Mesodermal cell (in vitro differentiated cells): ENCODE measurements around the gene TMEM245.
"Not testable (repeated sequence)": the region's sequence is repeated elsewhere in the genome, so short reads cannot be mapped to it uniquely, and the experiment has no call there.

ENCODE experiments used
- H3K27ac ChIP-seq: 2 replicates; pipeline ENCODE4 v1.7.0; 2013; ENCODE audit warnings: mild to moderate bottlenecking, low read depth, low read length, moderate library complexity; ENCODE audit not compliant: severe bottlenecking
- H3K36me3 ChIP-seq: 2 replicates; pipeline ENCODE4 v1.7.1; 2013; ENCODE audit warnings: mild to moderate bottlenecking, low read length, moderate library complexity; ENCODE audit not compliant: control insufficient read depth, insufficient read depth
- H3K4me1 ChIP-seq: one replicate; pipeline ENCODE4 v1.7.1; 2013; ENCODE audit warnings: mild to moderate bottlenecking, low read length; ENCODE audit not compliant: insufficient read depth, control insufficient read depth, poor library complexity, severe bottlenecking
- H3K4me3 ChIP-seq: 2 replicates; pipeline ENCODE4 v1.7.0; 2013; ENCODE audit warnings: low read length, control low read depth, mild to moderate bottlenecking; ENCODE audit not compliant: insufficient read depth, poor library complexity, severe bottlenecking; ENCODE audit errors: extremely low read depth
- H3K9me3 ChIP-seq: 2 replicates; pipeline ENCODE4 v1.7.1; 2013; ENCODE audit warnings: mild to moderate bottlenecking, low read length, moderate library complexity; ENCODE audit not compliant: control insufficient read depth
- WGBS, 2 experiments: methylation state at CpG; one replicate each; pipeline ENCODE4 v1.1.5; 2013; ENCODE audit warnings: missing lambda C conversion rate in 2 of 2; ENCODE audit not compliant: insufficient coverage in 2 of 2; 5-methylcytosine and 5-hydroxymethylcytosine counted together

The TMEM245 gene

DNA sequence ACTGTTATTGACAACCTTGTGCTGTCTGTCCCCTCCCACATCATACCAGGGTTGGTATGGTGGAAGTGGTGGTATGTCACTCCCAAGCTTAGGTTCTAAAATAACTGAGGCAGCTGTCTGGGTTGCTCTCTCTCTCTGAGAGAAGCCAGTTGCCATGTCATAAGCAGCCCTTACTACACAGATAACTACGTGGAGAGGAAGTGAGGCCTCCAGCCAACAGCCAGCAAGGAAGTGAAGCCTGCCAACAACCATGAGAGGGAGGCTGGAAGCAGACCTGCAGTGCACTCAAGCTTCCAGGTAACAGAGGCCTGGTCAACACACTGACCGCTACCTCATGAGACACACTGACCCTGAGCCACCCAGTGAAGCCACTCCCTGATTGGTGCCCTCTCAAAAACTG is 125.1 kb downstream of the TMEM245 start:
- WGBS, 2 experiments: 100% methylated on average over 1 of the region's 2 CpGs; no CpG with 5 or more reads in 1 of the 2 experiments
- peaks cover 46% of the 10 kb centered on the region for H3K36me3 ChIP-seq

DNA sequence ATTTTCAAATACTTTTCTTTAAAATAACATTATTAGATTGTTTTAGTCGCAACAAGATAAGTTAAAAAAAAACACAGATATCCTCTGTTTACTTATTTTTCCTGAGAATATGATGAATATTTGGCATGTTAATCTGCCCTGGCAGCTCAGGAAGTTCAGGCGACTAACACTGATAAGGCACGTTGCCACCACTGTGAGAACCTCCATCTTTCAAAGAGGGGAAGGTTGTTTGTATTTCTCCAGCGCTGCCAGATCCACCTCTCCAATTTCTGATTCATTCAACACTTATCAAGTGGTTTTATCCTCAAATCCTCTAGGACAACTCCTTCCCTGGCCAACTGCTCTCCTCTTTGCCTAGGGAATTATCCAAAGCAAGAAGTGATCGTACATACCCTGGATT is 128.3 kb downstream of the TMEM245 start:
- WGBS, 2 experiments: 79 to 80% methylated on average over 2 to 4 of the region's 5 CpGs
- Histone ChIP-seq H3K4me1 (peaks cover 4% of the 10 kb centered on the region), H3K4me3 (no peak overlapping the region), H3K27ac (no peak overlapping the region), H3K9me3 (no peaks in the 10 kb centered on the region), H3K36me3 (peaks cover 48% of the 10 kb centered on the region)

More for the DNA sequence above, 125.1 kb downstream of the TMEM245 start:
- Histone ChIP-seq H3K9me3 (no peaks in the 10 kb centered on the region), H3K4me1 (peaks cover 4% of the 10 kb centered on the region), H3K4me3 (no peak overlapping the region), H3K27ac (no peak overlapping the region)

DNA sequence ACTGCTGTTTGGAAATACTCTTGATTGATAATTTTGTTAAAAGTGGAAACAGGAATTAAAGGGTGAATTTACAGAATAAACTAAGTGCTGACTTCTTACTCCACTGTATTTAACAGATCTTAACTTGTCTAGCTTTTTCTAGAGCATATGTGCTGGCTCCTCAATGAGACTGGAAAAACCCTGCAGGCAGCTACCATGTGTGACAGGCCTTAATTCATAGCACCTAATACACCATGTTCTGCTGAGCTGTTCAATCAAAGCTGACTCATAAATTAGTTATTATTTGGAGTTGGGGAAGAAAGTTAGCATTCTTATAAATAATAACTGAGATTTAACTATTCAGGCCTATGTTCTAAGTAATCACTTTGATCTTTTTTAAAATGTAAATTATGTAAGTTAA is 135.9 kb downstream of the TMEM245 start:
- no peak overlapping the region for H3K4me3 ChIP-seq
- no peaks in the 10 kb centered on the region for H3K9me3 ChIP-seq
- H3K27ac ChIP-seq: no peak overlapping the region
- no peaks in the 10 kb centered on the region for H3K4me1 ChIP-seq
- H3K36me3 ChIP-seq: peaks cover 35% of the 10 kb centered on the region

DNA sequence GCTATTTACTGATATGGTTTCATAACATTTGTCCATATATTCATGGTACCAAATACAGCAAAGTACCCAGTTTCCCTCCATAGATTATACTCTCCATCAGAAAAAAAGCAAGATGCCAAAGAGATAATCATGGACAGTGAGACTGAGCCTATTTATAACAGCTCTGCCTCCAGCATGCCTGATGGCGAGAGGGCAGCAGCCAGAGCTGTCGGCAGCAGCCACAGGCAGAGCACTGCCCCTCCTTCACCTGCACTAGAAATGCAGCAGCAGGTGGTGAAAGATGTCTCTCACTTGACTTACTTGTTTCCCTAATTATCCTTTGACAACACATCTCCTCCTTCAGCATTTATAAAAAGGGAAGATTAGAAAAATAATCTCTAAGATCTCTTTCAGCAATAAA is 138.9 kb downstream of the TMEM245 start:
- Histone ChIP-seq H3K36me3 (peaks cover 45% of the 10 kb centered on the region), H3K9me3 (no peaks in the 10 kb centered on the region)
- 88 to 100% methylated on average over 2 of the region's 2 CpGs for WGBS, 2 experiments

DNA sequence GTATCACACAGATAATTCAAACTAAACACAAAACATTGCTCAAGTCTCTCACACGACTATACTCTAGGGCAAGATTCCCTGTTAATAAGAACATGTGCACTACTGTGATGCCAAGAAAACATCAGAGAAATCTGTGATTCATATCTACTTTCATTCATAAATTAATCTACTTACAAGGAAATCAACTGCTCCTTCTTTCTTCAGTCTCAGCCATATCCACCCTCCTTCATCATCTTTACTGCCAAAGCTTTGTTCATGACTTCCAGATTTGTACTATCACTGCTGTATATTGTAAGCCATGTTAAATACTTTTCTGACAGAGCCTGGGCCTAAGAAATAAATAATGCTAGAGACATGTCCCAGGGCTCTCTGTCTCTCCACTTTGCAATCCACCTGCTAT is 141.5 kb downstream of the TMEM245 start:
- Histone ChIP-seq H3K27ac (no peak overlapping the region), H3K4me1 (no peaks in the 10 kb centered on the region), H3K36me3 (peaks cover 48% of the 10 kb centered on the region), H3K9me3 (no peaks in the 10 kb centered on the region), H3K4me3 (no peak overlapping the region)
- WGBS, 2 experiments: 88 to 100% methylated on average over 1 of the region's 1 CpG

More for the DNA sequence above, 138.9 kb downstream of the TMEM245 start:
- Histone ChIP-seq H3K4me3 (no peak overlapping the region), H3K4me1 (no peaks in the 10 kb centered on the region), H3K27ac (no peak overlapping the region)

DNA sequence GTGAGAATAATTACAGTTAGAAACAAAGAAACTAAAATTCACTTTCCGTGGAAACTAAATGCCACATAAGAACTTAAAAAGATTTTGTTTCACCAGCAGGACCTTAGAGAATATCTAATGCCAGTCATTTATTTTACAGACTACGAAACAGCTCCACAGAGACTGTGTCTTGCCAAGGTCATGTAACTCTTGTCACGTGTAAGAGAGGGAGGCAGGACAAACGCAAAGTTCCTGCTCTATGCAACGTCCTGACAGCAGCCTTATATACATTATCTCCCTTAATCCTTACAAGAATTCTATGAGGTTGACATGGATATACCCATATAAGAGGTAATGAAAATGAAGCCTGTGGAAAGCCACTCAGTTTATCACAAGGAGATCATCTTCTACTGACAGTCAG is 145.9 kb downstream of the TMEM245 start:
- H3K4me1 ChIP-seq: no peaks in the 10 kb centered on the region
- WGBS, 2 experiments: 83 to 90% methylated on average over 1 to 2 of the region's 5 CpGs
- peaks cover 52% of the 10 kb centered on the region for H3K36me3 ChIP-seq
- no peak overlapping the region for H3K27ac ChIP-seq
- no peaks in the 10 kb centered on the region for H3K9me3 ChIP-seq
- no peak overlapping the region for H3K4me3 ChIP-seq

DNA sequence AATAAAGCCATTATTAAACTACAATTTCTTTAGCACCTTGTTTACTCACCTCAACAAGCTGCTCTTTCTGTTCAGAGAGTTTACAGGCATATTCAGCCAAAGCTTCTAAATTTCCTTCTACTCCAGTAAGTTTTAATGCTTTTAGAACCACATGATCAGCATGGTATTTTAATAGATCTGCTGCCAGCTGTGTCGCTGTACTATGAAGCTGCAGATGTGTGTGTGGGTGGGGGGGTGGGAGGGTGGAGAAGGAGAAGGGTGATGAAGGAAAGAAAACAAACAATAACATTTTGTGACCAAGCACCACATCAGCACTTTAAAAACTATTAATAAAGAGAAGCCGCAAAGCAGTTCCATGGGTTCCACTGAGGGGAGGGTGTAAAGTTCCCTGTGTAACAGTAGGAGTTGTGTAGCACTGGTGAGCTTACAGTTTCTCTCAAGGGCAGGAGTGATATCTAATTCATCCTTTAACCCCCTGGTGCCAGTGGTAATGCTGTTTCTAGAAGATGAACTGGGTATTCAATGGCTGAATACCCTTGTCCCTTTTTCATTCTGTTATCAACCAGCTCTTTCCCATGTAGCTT is 147.0 kb downstream of the TMEM245 start:
- Histone ChIP-seq H3K9me3 (no peaks in the 10 kb centered on the region), H3K27ac (no peak overlapping the region), H3K4me3 (no peak overlapping the region), H3K36me3 (peaks cover 49% of the 10 kb centered on the region), H3K4me1 (no peaks in the 10 kb centered on the region)
- WGBS, 2 experiments: no CpG with 5 or more reads among the region's 2 CpGs

DNA sequence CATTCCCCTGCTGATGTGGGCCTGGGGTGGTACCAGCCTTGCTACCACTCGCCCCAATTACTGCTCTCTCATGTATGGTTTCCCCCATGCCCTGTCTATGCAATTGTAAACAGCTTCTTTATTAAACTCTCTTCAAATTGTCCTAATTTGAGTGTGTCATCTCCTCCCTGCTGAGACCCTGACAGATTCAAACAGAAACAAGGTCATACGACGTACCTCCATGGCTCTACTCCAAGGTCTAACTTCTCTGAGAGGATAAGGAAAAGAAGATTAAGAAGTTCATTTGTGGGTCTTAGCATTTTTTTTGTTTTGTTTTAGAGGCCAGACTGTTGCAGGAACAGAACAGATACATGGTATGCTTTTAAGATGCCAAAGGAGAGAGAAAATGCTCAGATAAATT is 147.6 kb downstream of the TMEM245 start:
- peaks cover 48% of the 10 kb centered on the region for H3K36me3 ChIP-seq

DNA sequence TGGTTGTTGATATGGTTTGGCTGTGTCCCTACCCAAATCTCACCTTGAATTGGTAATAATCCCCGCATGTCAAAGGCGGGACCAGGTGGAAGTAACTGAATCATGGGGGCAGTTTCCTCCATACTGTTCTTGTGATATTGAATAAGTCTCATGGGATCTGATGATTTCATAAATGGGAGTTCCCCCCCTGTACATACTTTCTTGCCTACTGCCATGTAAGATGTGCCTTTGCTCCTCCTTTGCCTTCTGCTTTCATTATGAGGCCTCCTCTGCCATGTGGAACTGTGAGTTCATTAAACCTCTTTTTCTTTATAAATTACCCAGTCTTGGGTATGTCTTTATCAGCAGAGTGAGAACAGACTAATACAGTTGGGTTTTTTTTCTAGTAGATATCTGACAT is 148.4 kb downstream of the TMEM245 start:
- peaks cover 49% of the 10 kb centered on the region for H3K36me3 ChIP-seq
- not testable (repeated sequence) for H3K9me3 ChIP-seq, H3K27ac ChIP-seq, H3K4me3 ChIP-seq, H3K4me1 ChIP-seq
- no CpG with 5 or more reads among the region's 2 CpGs for WGBS, 2 experiments

More for the DNA sequence above, 147.6 kb downstream of the TMEM245 start:
- 91 to 100% methylated on average over 2 to 3 of the region's 3 CpGs for WGBS, 2 experiments
- no peak overlapping the region for H3K4me3 ChIP-seq
- no peaks in the 10 kb centered on the region for H3K9me3 ChIP-seq
- no peak overlapping the region for H3K27ac ChIP-seq
- H3K4me1 ChIP-seq: no peaks in the 10 kb centered on the region

DNA sequence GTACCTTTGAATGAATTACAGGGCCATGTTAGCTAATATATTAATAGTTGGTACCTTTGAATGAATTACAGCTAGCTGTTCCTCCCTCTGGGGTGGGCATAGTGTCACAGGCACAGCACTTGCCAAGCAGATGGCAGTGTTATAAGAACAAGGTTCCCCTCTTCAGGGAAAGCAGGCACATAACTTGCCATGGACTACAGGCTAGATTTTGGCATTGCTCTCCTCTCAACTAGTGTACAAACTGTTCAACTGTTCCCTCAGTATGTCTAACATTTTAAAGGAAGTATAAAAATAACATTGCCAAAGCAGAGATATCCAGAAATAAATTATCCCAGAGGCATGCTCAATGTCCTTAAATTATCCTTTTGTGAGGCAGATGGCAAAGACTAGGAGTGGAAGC is 151.8 kb downstream of the TMEM245 start:
- Histone ChIP-seq H3K4me1 (no peaks in the 10 kb centered on the region), H3K4me3 (no peak overlapping the region), H3K36me3 (peaks cover 59% of the 10 kb centered on the region), H3K9me3 (no peaks in the 10 kb centered on the region), H3K27ac (no peak overlapping the region)
